Stimulated activated CD4-positive, alpha-beta T cell treated with anti-CD3 and anti-CD28 coated beads, Interleukin-4, amount 100 ng/mL, for 48 hours (primary cell): ENCODE data around the gene SNUPN.
"Not testable (repeated sequence)": the region's sequence is repeated elsewhere in the genome, so short reads cannot be mapped to it uniquely, and the experiment has no call there.

Experiments
- DNase-seq, 2 donors: peaks; one replicate each; pipeline ENCODE4 v3.0.0-alpha.2; 2020; ENCODE audit warnings: low read depth in 2 of 2

SNUPN gene

GRCh38 chr15:75637245-75638009 lies 11.9 kb upstream of the SNUPN start:
- DNase-seq: no peak

GRCh38 chr15:75636026-75636425 lies 10.5 kb upstream of the SNUPN start:
- DNase-seq: no peak

- not testable (repeated sequence) for DNase-seq
Measured at GRCh38 chr15:75633922-75634321, 8.4 kb upstream of the SNUPN start.

GRCh38 chr15:75631935-75632334 lies 6.4 kb upstream of the SNUPN start:
- DNase-seq: no peak

GRCh38 chr15:75622505-75622904 lies 3.0 kb downstream of the SNUPN start:
- DNase-seq: no peak

GRCh38 chr15:75620841-75621391 lies 4.6 kb downstream of the SNUPN start:
- DNase-seq: no peak

GRCh38 chr15:75620058-75620820 lies 5.3 kb downstream of the SNUPN start:
- DNase-seq: no peak

GRCh38 chr15:75616766-75617165 lies 8.8 kb downstream of the SNUPN start:
- DNase-seq: no peak

- no peak for DNase-seq
Measured at GRCh38 chr15:75606711-75607699, 18.5 kb downstream of the SNUPN start.

GRCh38 chr15:75606026-75606425 lies 19.5 kb downstream of the SNUPN start:
- DNase-seq: no peak

GRCh38 chr15:75599401-75599800 lies 26.1 kb downstream of the SNUPN start:
- no peak for DNase-seq

- DNase-seq: no peak
Measured at GRCh38 chr15:75598361-75598760, 27.2 kb downstream of the SNUPN start.

- DNase-seq: no peak
Measured at GRCh38 chr15:75597667-75598341, 27.7 kb downstream of the SNUPN start.

GRCh38 chr15:75596703-75597345 lies 28.7 kb downstream of the SNUPN start:
- DNase-seq: no peak

- no peak for DNase-seq
Measured at GRCh38 chr15:75594276-75594675, 31.2 kb downstream of the SNUPN start.

GRCh38 chr15:75591655-75592364 lies 33.7 kb downstream of the SNUPN start:
- DNase-seq: no peak

GRCh38 chr15:75590239-75590638 lies 35.3 kb downstream of the SNUPN start:
- DNase-seq: no peak

- DNase-seq: no peak
Measured at GRCh38 chr15:75589071-75589470, 36.5 kb downstream of the SNUPN start.

GRCh38 chr15:75586422-75586821 lies 39.1 kb downstream of the SNUPN start:
- not testable (repeated sequence) for DNase-seq

- no peak for DNase-seq
Measured at GRCh38 chr15:75584121-75584520, 41.4 kb downstream of the SNUPN start.
